DND-41 (cell line): Measurements from ENCODE around the gene PUSL1.

ENCODE experiments used
- CTCF ChIP-seq: IDR thresholded peaks from 2 replicates; pipeline ENCODE4 v1.5.1; 2012; ENCODE audit warnings: borderline replicate concordance, low read length, moderate library complexity, mild to moderate bottlenecking; ENCODE audit not compliant: poor library complexity, severe bottlenecking; ENCODE audit errors: extremely low read depth
- EZH2 ChIP-seq: IDR thresholded peaks from 3 replicates; pipeline ENCODE4 v1.6.1; 2012; ENCODE audit warnings: borderline replicate concordance, low read depth, mild to moderate bottlenecking, moderate library complexity, low read length, inconsistent platforms; ENCODE audit not compliant: severe bottlenecking

- TF ChIP-seq CTCF = no peak
- no peak for TF ChIP-seq EZH2
Observed at GRCh38 chr1:1259540-1259939, 48.9 kb upstream of the PUSL1 start.
